Activated CD8-positive, alpha-beta T cell treated with anti-CD3 and anti-CD28 coated beads, Interleukin-2, amount 10 ng/mL, durations not matched to agents 7 days and 5 days (primary cell): ENCODE results near the gene ABCC3. TPM values are rescaled to one million over a fixed set of nuclear protein-coding genes. Genes with fewer than 3 reads are reported as not detected.
"Not testable (repeated sequence)": the region's sequence is repeated elsewhere in the genome, so short reads cannot be mapped to it uniquely, and the experiment has no call there.

Experiments used
- ATAC-seq: fragments of 150-1000 bp; cut with Tn5 transposase; one replicate; pipeline ENCODE4 v1.10.0; 2021; ENCODE audit warnings: moderate library complexity
- CTCF ChIA-PET: fragments of 350-600 bp; sonication (Branson Sonifier 250); formaldehyde crosslinking; loops from one replicate; lab custom pipeline; 2021; ENCODE audit warnings: antibody characterized with exemption; lab: Charles Lee
- POLR2A ChIA-PET: fragments of 350-600 bp; sonication (Branson Sonifier 250); formaldehyde crosslinking; loops from one replicate; lab custom pipeline; 2021; ENCODE audit warnings: antibody characterized with exemption; lab: Charles Lee
- DNase-seq: peaks from one replicate; pipeline ENCODE4 v3.0.0-alpha.2; 2020
- H3K27ac Mint-ChIP-seq: one replicate; pipeline ENCODE4 v1.8.0; 2021; ENCODE audit warnings: mild to moderate bottlenecking, mixed read lengths
- H3K27me3 Mint-ChIP-seq: one replicate; pipeline ENCODE4 v1.8.0; 2021; ENCODE audit warnings: low read depth, mixed read lengths
- H3K36me3 Mint-ChIP-seq: one replicate; pipeline ENCODE4 v1.8.0; 2021; ENCODE audit warnings: low read depth, mixed read lengths
- H3K4me1 Mint-ChIP-seq: one replicate; pipeline ENCODE4 v1.8.0; 2021; ENCODE audit warnings: low read depth, mixed read lengths
- H3K4me3 Mint-ChIP-seq: one replicate; pipeline ENCODE4 v1.8.0; 2021; ENCODE audit warnings: mild to moderate bottlenecking, mixed read lengths
- H3K9me3 Mint-ChIP-seq: one replicate; pipeline ENCODE4 v1.8.0; 2022; ENCODE audit warnings: mixed read lengths; ENCODE audit not compliant: insufficient read depth
- total RNA-seq, 2 experiments: library from RNA; stranded (reverse); gene quantifications; one replicate each; pipeline ENCODE4 v1.2.3, GENCODE V29; 2021

Gene ABCC3
- total RNA-seq, 2 experiments from 2014 or later, result not detected

GRCh38 chr17:50680126-50680525 is 45.4 kb downstream of the ABCC3 start:
- no peak overlapping the region for H3K27ac Mint-ChIP-seq
- H3K27me3 Mint-ChIP-seq, result peaks cover 27% of the 10 kb centered on the region
- peaks cover 6% of the 10 kb centered on the region for H3K4me1 Mint-ChIP-seq
- DNase-seq (no peak), ATAC-seq (no peak)
- H3K36me3 Mint-ChIP-seq, result no peaks in the 10 kb centered on the region
- no peaks in the 10 kb centered on the region for H3K9me3 Mint-ChIP-seq
- POLR2A ChIA-PET, result no interaction called here
- CTCF ChIA-PET, result interaction anchor here (1.0 to 1.5 kb wide), 2 partner anchors 14 to 54 kb away, joined by 4 to 5 read pairs; no protein-coding TSS in a partner anchor
- H3K4me3 Mint-ChIP-seq, result no peak overlapping the region

- H3K27ac Mint-ChIP-seq, H3K9me3 Mint-ChIP-seq, ATAC-seq, H3K4me1 Mint-ChIP-seq, DNase-seq, H3K36me3 Mint-ChIP-seq, POLR2A ChIA-PET, H3K4me3 Mint-ChIP-seq: not testable (repeated sequence)
- peaks cover 27% of the 10 kb centered on the region for H3K27me3 Mint-ChIP-seq
- CTCF ChIA-PET, result interaction anchor here (1.0 to 1.5 kb wide), 2 partner anchors 14 to 55 kb away, joined by 4 to 5 read pairs; no protein-coding TSS in a partner anchor
These were observed 46.0 kb downstream of the ABCC3 start for GRCh38 chr17:50680543-50681262.

- ATAC-seq (no peak), DNase-seq (peak; percentile 28)
- ChIA-PET CTCF (interaction anchor here (1.0 kb wide), 1 partner anchor 56 kb away, joined by 4 read pairs; no protein-coding TSS in a partner anchor), POLR2A (no interaction called here)
- Mint-ChIP-seq H3K27ac (no peak overlapping the region), H3K27me3 (peaks cover 27% of the 10 kb centered on the region), H3K9me3 (no peaks in the 10 kb centered on the region), H3K4me1 (peaks cover 6% of the 10 kb centered on the region), H3K4me3 (no peak overlapping the region), H3K36me3 (no peaks in the 10 kb centered on the region)
These were observed 46.9 kb downstream of the ABCC3 start for GRCh38 chr17:50681263-50682200.

GRCh38 chr17:50682441-50682840 is 47.8 kb downstream of the ABCC3 start:
- POLR2A ChIA-PET, result no interaction called here
- H3K9me3 Mint-ChIP-seq, result no peaks in the 10 kb centered on the region

GRCh38 chr17:50682938-50683337 is 48.3 kb downstream of the ABCC3 start:
- no peak for ATAC-seq
- Mint-ChIP-seq H3K9me3 (no peaks in the 10 kb centered on the region), H3K36me3 (no peaks in the 10 kb centered on the region), H3K4me1 (peaks cover 6% of the 10 kb centered on the region), H3K27ac (no peak overlapping the region), H3K27me3 (peaks cover 27% of the 10 kb centered on the region), H3K4me3 (no peak overlapping the region)
- ChIA-PET CTCF (no interaction called here), POLR2A (no interaction called here)
- DNase-seq, result no peak

More at GRCh38 chr17:50682441-50682840, 47.8 kb downstream of the ABCC3 start:
- DNase-seq, result no peak
- Mint-ChIP-seq H3K4me1 (peaks cover 6% of the 10 kb centered on the region), H3K27ac (no peak overlapping the region), H3K4me3 (no peak overlapping the region), H3K36me3 (no peaks in the 10 kb centered on the region), H3K27me3 (peaks cover 27% of the 10 kb centered on the region)
- no peak for ATAC-seq
- CTCF ChIA-PET, result no interaction called here

GRCh38 chr17:50683434-50684287 is 49.0 kb downstream of the ABCC3 start:
- Mint-ChIP-seq H3K4me3 (no peak overlapping the region), H3K4me1 (peaks cover 6% of the 10 kb centered on the region), H3K27me3 (peaks cover 27% of the 10 kb centered on the region), H3K9me3 (no peaks in the 10 kb centered on the region), H3K36me3 (no peaks in the 10 kb centered on the region), H3K27ac (no peak overlapping the region)
- ATAC-seq (no peak), DNase-seq (no peak)
- ChIA-PET POLR2A (interaction anchor here (1.1 kb wide), 1 partner anchor 111 kb away, joined by 5 read pairs; no protein-coding TSS in a partner anchor), CTCF (interaction anchor here (1.0 to 1.8 kb wide), 3 partner anchors 8 to 12 kb away, joined by 3 to 4 read pairs (median 3); no protein-coding TSS in a partner anchor)

GRCh38 chr17:50684288-50684611 is 49.6 kb downstream of the ABCC3 start:
- Mint-ChIP-seq H3K4me1 (peaks cover 6% of the 10 kb centered on the region), H3K27me3 (peaks cover 24% of the 10 kb centered on the region), H3K4me3 (no peak overlapping the region), H3K27ac (no peak overlapping the region), H3K36me3 (no peaks in the 10 kb centered on the region), H3K9me3 (no peaks in the 10 kb centered on the region)
- POLR2A ChIA-PET, result interaction anchor here (1.1 kb wide), 1 partner anchor 111 kb away, joined by 5 read pairs; no protein-coding TSS in a partner anchor
- ATAC-seq, result no peak
- DNase-seq, result no peak
- CTCF ChIA-PET, result interaction anchor here (1.0 to 1.8 kb wide), 3 partner anchors 9 to 12 kb away, joined by 3 to 4 read pairs (median 3); no protein-coding TSS in a partner anchor

- ChIA-PET CTCF (interaction anchor here (1.0 to 1.8 kb wide), 3 partner anchors 10 to 11 kb away, joined by 3 to 4 read pairs (median 3); no protein-coding TSS in a partner anchor), POLR2A (interaction anchor here (1.1 kb wide), 1 partner anchor 112 kb away, joined by 5 read pairs; no protein-coding TSS in a partner anchor)
- H3K4me3 Mint-ChIP-seq, result no peak overlapping the region
- no peaks in the 10 kb centered on the region for H3K9me3 Mint-ChIP-seq
- H3K27me3 Mint-ChIP-seq, result peaks cover 24% of the 10 kb centered on the region
- H3K27ac Mint-ChIP-seq, result no peak overlapping the region
- peaks cover 6% of the 10 kb centered on the region for H3K4me1 Mint-ChIP-seq
- DNase-seq (no peak), ATAC-seq (no peak)
- no peaks in the 10 kb centered on the region for H3K36me3 Mint-ChIP-seq
These were observed 50.1 kb downstream of the ABCC3 start for GRCh38 chr17:50684612-50685333.

GRCh38 chr17:50685334-50685665 is 50.6 kb downstream of the ABCC3 start:
- Mint-ChIP-seq H3K9me3 (no peaks in the 10 kb centered on the region), H3K27me3 (peaks cover 20% of the 10 kb centered on the region), H3K4me3 (no peak overlapping the region), H3K36me3 (no peaks in the 10 kb centered on the region), H3K27ac (no peak overlapping the region), H3K4me1 (peaks cover 6% of the 10 kb centered on the region)
- CTCF ChIA-PET, result interaction anchor here (1.8 kb wide), 1 partner anchor 11 kb away, joined by 4 read pairs; no protein-coding TSS in a partner anchor
- no peak for DNase-seq
- POLR2A ChIA-PET, result no interaction called here
- ATAC-seq, result no peak

GRCh38 chr17:50685691-50686493 is 51.2 kb downstream of the ABCC3 start:
- peaks cover 16% of the 10 kb centered on the region for H3K27me3 Mint-ChIP-seq
- no peak for ATAC-seq
- DNase-seq, result no peak
- no peak overlapping the region for H3K27ac Mint-ChIP-seq
- ChIA-PET POLR2A (no interaction called here), CTCF (no interaction called here)
- no peak overlapping the region for H3K4me3 Mint-ChIP-seq
- H3K36me3 Mint-ChIP-seq, result no peaks in the 10 kb centered on the region
- no peaks in the 10 kb centered on the region for H3K9me3 Mint-ChIP-seq
- H3K4me1 Mint-ChIP-seq, result peaks cover 6% of the 10 kb centered on the region
